ENCODE results near the gene HYKK.

HYKK gene

GRCh38 chr15:78477295-78477694 is 30.1 kb upstream of the HYKK start:
- ATAC-seq, result no peak
- TF ChIP-seq ZNF70 (CRISPR knock-in tag; IDR thresholded peaks at IDR 0.05) (no peak), ESRRG (CRISPR knock-in tag; IDR thresholded peaks at IDR 0.05) (no peak), ARNTL (CRISPR knock-in tag; IDR thresholded peaks at IDR 0.05; ENCODE audit: borderline replicate concordance, low read depth) (no peak), PATZ1 (CRISPR knock-in tag; IDR thresholded peaks at IDR 0.05; ENCODE audit: borderline replicate concordance) (no peak), RARB (CRISPR knock-in tag; IDR thresholded peaks at IDR 0.05) (no peak), ZFP3 (CRISPR knock-in tag; IDR thresholded peaks at IDR 0.05) (no peak), CSDC2 (CRISPR knock-in tag; IDR thresholded peaks at IDR 0.05) (no peak), GLIS3 (CRISPR knock-in tag; IDR thresholded peaks at IDR 0.05) (no peak), ZC3H10 (CRISPR knock-in tag; IDR thresholded peaks at IDR 0.05) (no peak), ISL1 (CRISPR knock-in tag; IDR thresholded peaks at IDR 0.05) (no peak), CSRNP3 (CRISPR knock-in tag; IDR thresholded peaks at IDR 0.05) (no peak), CREB5 (CRISPR knock-in tag; IDR thresholded peaks at IDR 0.05; ENCODE audit: low read depth) (no peak), ZNF565 (CRISPR knock-in tag; conservative IDR thresholded peaks at IDR 0.05; ENCODE audit: low read depth) (no peak), POU6F1 (CRISPR knock-in tag; IDR thresholded peaks at IDR 0.05; ENCODE audit: borderline replicate concordance, low read depth) (no peak)

- ATAC-seq, result no peak
- no peak for TF ChIP-seq BACH2 (CRISPR knock-in tag; IDR thresholded peaks at IDR 0.05; ENCODE audit: borderline replicate concordance)
- TF ChIP-seq ARNTL (CRISPR knock-in tag; IDR thresholded peaks at IDR 0.05; ENCODE audit: borderline replicate concordance, low read depth), result no peak
- TF ChIP-seq SNAI2 (CRISPR knock-in tag; IDR thresholded peaks at IDR 0.05), result no peak
- TF ChIP-seq ZNF565 (CRISPR knock-in tag; conservative IDR thresholded peaks at IDR 0.05; ENCODE audit: low read depth), result no peak
- TF ChIP-seq PPARA (CRISPR knock-in tag; IDR thresholded peaks at IDR 0.05; ENCODE audit: borderline replicate concordance), result no peak
- no peak for TF ChIP-seq OSR1 (CRISPR knock-in tag; IDR thresholded peaks at IDR 0.05)
- no peak for TF ChIP-seq CSRNP3 (CRISPR knock-in tag; IDR thresholded peaks at IDR 0.05)
- no peak for TF ChIP-seq TOX (CRISPR knock-in tag; IDR thresholded peaks at IDR 0.05; ENCODE audit: borderline replicate concordance)
- TF ChIP-seq ESRRG (CRISPR knock-in tag; IDR thresholded peaks at IDR 0.05), result no peak
- TF ChIP-seq CREB5 (CRISPR knock-in tag; IDR thresholded peaks at IDR 0.05; ENCODE audit: low read depth), result no peak
- TF ChIP-seq PATZ1 (CRISPR knock-in tag; IDR thresholded peaks at IDR 0.05; ENCODE audit: borderline replicate concordance), result no peak
These were observed 27.7 kb upstream of the HYKK start for GRCh38 chr15:78479650-78480049.

All from SK-N-SH treated with all-trans-retinoic acid at 6 μM for 48 hours (cell line).